Measurements from ENCODE around the gene OR2A14. TPM values are rescaled to one million over a fixed set of nuclear protein-coding genes. Genes with fewer than 3 reads are reported as not detected.
"Not testable (repeated sequence)": the region's sequence is repeated elsewhere in the genome, so short reads cannot be mapped to it uniquely, and the experiment has no call there.

Gene OR2A14
- total RNA-seq, 2 donors from 2014 or later, result not detected

GRCh38 chr7:144127714-144128334, 4.8 kb downstream of the OR2A14 start:
- Mint-ChIP-seq H3K9me3 (no peaks in the 10 kb centered on the region), H3K4me3 (no peak overlapping the region), H3K27me3 (peaks cover 0 to 11% of the 10 kb centered on the region in 2 donors), H3K36me3 (no peaks in the 10 kb centered on the region), H3K4me1 (ENCODE audit: low read depth in 2 of 2) (no peaks in the 10 kb centered on the region), H3K27ac (no peak overlapping the region)
- DNase-seq (ENCODE audit: low spot score), result peak; percentile 76
- ATAC-seq, result peak; percentile 78 to 84

GRCh38 chr7:144129601-144130000, 6.6 kb downstream of the OR2A14 start:
- H3K36me3 Mint-ChIP-seq; H3K4me3 Mint-ChIP-seq; H3K27ac Mint-ChIP-seq; H3K4me1 Mint-ChIP-seq (ENCODE audit: low read depth in 2 of 2); ATAC-seq; H3K9me3 Mint-ChIP-seq; DNase-seq (ENCODE audit: low spot score): not testable (repeated sequence)
- H3K27me3 Mint-ChIP-seq, result peaks cover 3 to 11% of the 10 kb centered on the region in 2 donors

GRCh38 chr7:144130730-144131129, 7.8 kb downstream of the OR2A14 start:
- H3K27ac Mint-ChIP-seq, result no peak overlapping the region
- H3K9me3 Mint-ChIP-seq, result no peaks in the 10 kb centered on the region
- no peak for ATAC-seq
- no peaks in the 10 kb centered on the region for H3K4me1 Mint-ChIP-seq (ENCODE audit: low read depth in 2 of 2)
- no peak overlapping the region for H3K4me3 Mint-ChIP-seq
- DNase-seq (ENCODE audit: low spot score), result no peak
- H3K27me3 Mint-ChIP-seq, result peaks cover 3 to 11% of the 10 kb centered on the region in 2 donors
- no peaks in the 10 kb centered on the region for H3K36me3 Mint-ChIP-seq

- ATAC-seq, result no peak
- no peak overlapping the region for H3K4me3 Mint-ChIP-seq
- H3K27me3 Mint-ChIP-seq, result peaks cover 3 to 11% of the 10 kb centered on the region in 2 donors
- H3K9me3 Mint-ChIP-seq, result no peaks in the 10 kb centered on the region
- DNase-seq (ENCODE audit: low spot score), result no peak
- H3K4me1 Mint-ChIP-seq (ENCODE audit: low read depth in 2 of 2), result no peaks in the 10 kb centered on the region
- no peaks in the 10 kb centered on the region for H3K36me3 Mint-ChIP-seq
- H3K27ac Mint-ChIP-seq, result no peak overlapping the region
Measured at GRCh38 chr7:144132262-144132661, 9.3 kb downstream of the OR2A14 start.

GRCh38 chr7:144133307-144133706, 10.3 kb downstream of the OR2A14 start:
- no peak for ATAC-seq
- H3K9me3 Mint-ChIP-seq, result no peaks in the 10 kb centered on the region
- H3K27ac Mint-ChIP-seq, result no peak overlapping the region
- no peak overlapping the region for H3K4me3 Mint-ChIP-seq
- H3K27me3 Mint-ChIP-seq, result peaks cover 3 to 11% of the 10 kb centered on the region in 2 donors
- DNase-seq (ENCODE audit: low spot score), result no peak
- H3K36me3 Mint-ChIP-seq, result no peaks in the 10 kb centered on the region
- no peaks in the 10 kb centered on the region for H3K4me1 Mint-ChIP-seq (ENCODE audit: low read depth in 2 of 2)

GRCh38 chr7:144134116-144134515, 11.1 kb downstream of the OR2A14 start:
- Mint-ChIP-seq H3K27me3 (peaks cover 3 to 8% of the 10 kb centered on the region in 2 donors), H3K4me1 (ENCODE audit: low read depth in 2 of 2) (no peaks in the 10 kb centered on the region), H3K4me3 (no peak overlapping the region), H3K9me3 (no peaks in the 10 kb centered on the region), H3K27ac (no peak overlapping the region), H3K36me3 (no peaks in the 10 kb centered on the region)
- DNase-seq (ENCODE audit: low spot score) (no peak), ATAC-seq (no peak)

- ATAC-seq, result no peak
- H3K27me3 Mint-ChIP-seq, result peaks cover 0 to 6% of the 10 kb centered on the region in 2 donors
- no peaks in the 10 kb centered on the region for H3K36me3 Mint-ChIP-seq
- DNase-seq (ENCODE audit: low spot score), result no peak
- no peaks in the 10 kb centered on the region for H3K9me3 Mint-ChIP-seq
- no peak overlapping the region for H3K27ac Mint-ChIP-seq
- H3K4me3 Mint-ChIP-seq, result no peak overlapping the region
- no peaks in the 10 kb centered on the region for H3K4me1 Mint-ChIP-seq (ENCODE audit: low read depth in 2 of 2)
Measured at GRCh38 chr7:144137501-144137900, 14.5 kb downstream of the OR2A14 start.

- Mint-ChIP-seq H3K4me3 (no peak overlapping the region), H3K9me3 (no peaks in the 10 kb centered on the region), H3K4me1 (ENCODE audit: low read depth in 2 of 2) (no peaks in the 10 kb centered on the region), H3K27me3 (peaks cover 0 to 5% of the 10 kb centered on the region in 2 donors), H3K27ac (no peak overlapping the region), H3K36me3 (no peaks in the 10 kb centered on the region)
- no peak for DNase-seq (ENCODE audit: low spot score)
- no peak for ATAC-seq
Measured at GRCh38 chr7:144142187-144142586, 19.2 kb downstream of the OR2A14 start.

GRCh38 chr7:144144426-144144825, 21.4 kb downstream of the OR2A14 start:
- DNase-seq (ENCODE audit: low spot score), result no peak
- Mint-ChIP-seq H3K36me3 (peaks cover 17% of the 10 kb centered on the region), H3K9me3 (peaks cover 9% of the 10 kb centered on the region), H3K27ac (no peak overlapping the region), H3K27me3 (peaks cover 5 to 7% of the 10 kb centered on the region in 2 donors), H3K4me3 (no peak overlapping the region), H3K4me1 (ENCODE audit: low read depth in 2 of 2) (no peaks in the 10 kb centered on the region)
- ATAC-seq, result no peak

GRCh38 chr7:144148224-144148827, 25.4 kb downstream of the OR2A14 start:
- DNase-seq (ENCODE audit: low spot score) (no peak), ATAC-seq (no peak)
- Mint-ChIP-seq H3K27me3 (peaks cover 8 to 20% of the 10 kb centered on the region in 2 donors), H3K27ac (no peak overlapping the region), H3K4me3 (no peak overlapping the region), H3K9me3 (peaks cover 9% of the 10 kb centered on the region), H3K4me1 (ENCODE audit: low read depth in 2 of 2) (no peaks in the 10 kb centered on the region), H3K36me3 (peaks cover 24% of the 10 kb centered on the region)

GRCh38 chr7:144158861-144159260, 35.9 kb downstream of the OR2A14 start:
- H3K9me3 Mint-ChIP-seq, result peaks cover 6% of the 10 kb centered on the region
- H3K4me3 Mint-ChIP-seq, result no peak overlapping the region
- peaks cover 12 to 23% of the 10 kb centered on the region in 2 donors for H3K27me3 Mint-ChIP-seq
- no peak overlapping the region for H3K27ac Mint-ChIP-seq
- no peaks in the 10 kb centered on the region for H3K4me1 Mint-ChIP-seq (ENCODE audit: low read depth in 2 of 2)
- no peak for DNase-seq (ENCODE audit: low spot score)
- ATAC-seq, result no peak
- H3K36me3 Mint-ChIP-seq, result no peaks in the 10 kb centered on the region

GRCh38 chr7:144164784-144165183, 41.8 kb downstream of the OR2A14 start:
- H3K36me3 Mint-ChIP-seq, result no peaks in the 10 kb centered on the region
- peaks cover 3% of the 10 kb centered on the region for H3K9me3 Mint-ChIP-seq
- H3K27me3 Mint-ChIP-seq, result peaks cover 13 to 31% of the 10 kb centered on the region in 2 donors
- H3K4me1 Mint-ChIP-seq (ENCODE audit: low read depth in 2 of 2), result no peaks in the 10 kb centered on the region
- DNase-seq (ENCODE audit: low spot score), result no peak
- no peak overlapping the region for H3K4me3 Mint-ChIP-seq
- no peak overlapping the region for H3K27ac Mint-ChIP-seq
- no peak for ATAC-seq

GRCh38 chr7:144171594-144172350, 48.8 kb downstream of the OR2A14 start:
- H3K4me3 Mint-ChIP-seq; H3K27ac Mint-ChIP-seq; ATAC-seq; DNase-seq (ENCODE audit: low spot score); H3K9me3 Mint-ChIP-seq; H3K36me3 Mint-ChIP-seq; H3K4me1 Mint-ChIP-seq (ENCODE audit: low read depth in 2 of 2): not testable (repeated sequence)
- H3K27me3 Mint-ChIP-seq, result peaks cover 13 to 17% of the 10 kb centered on the region in 2 donors

GRCh38 chr7:144174613-144175012, 51.6 kb downstream of the OR2A14 start:
- no peaks in the 10 kb centered on the region for H3K4me1 Mint-ChIP-seq (ENCODE audit: low read depth in 2 of 2)
- no peak for DNase-seq (ENCODE audit: low spot score)
- no peak for ATAC-seq
- no peak overlapping the region for H3K27ac Mint-ChIP-seq
- H3K9me3 Mint-ChIP-seq, result no peaks in the 10 kb centered on the region
- H3K36me3 Mint-ChIP-seq, result no peaks in the 10 kb centered on the region
- H3K4me3 Mint-ChIP-seq, result no peak overlapping the region
- H3K27me3 Mint-ChIP-seq, result peaks cover 15 to 34% of the 10 kb centered on the region in 2 donors
